GM12873 (cell line): ENCODE results near the gene ZNF674.

Experiments used
- TF ChIP-seq, protein P1 (sequence below): IDR thresholded peaks from 2 replicates; pipeline ENCODE4 v1.5.1; 2012; ENCODE audit warnings: low read depth, mild to moderate bottlenecking, moderate library complexity, low read length, control low read depth; ENCODE audit not compliant: insufficient read depth; ENCODE audit errors: missing control alignments

Gene ZNF674

DNA sequence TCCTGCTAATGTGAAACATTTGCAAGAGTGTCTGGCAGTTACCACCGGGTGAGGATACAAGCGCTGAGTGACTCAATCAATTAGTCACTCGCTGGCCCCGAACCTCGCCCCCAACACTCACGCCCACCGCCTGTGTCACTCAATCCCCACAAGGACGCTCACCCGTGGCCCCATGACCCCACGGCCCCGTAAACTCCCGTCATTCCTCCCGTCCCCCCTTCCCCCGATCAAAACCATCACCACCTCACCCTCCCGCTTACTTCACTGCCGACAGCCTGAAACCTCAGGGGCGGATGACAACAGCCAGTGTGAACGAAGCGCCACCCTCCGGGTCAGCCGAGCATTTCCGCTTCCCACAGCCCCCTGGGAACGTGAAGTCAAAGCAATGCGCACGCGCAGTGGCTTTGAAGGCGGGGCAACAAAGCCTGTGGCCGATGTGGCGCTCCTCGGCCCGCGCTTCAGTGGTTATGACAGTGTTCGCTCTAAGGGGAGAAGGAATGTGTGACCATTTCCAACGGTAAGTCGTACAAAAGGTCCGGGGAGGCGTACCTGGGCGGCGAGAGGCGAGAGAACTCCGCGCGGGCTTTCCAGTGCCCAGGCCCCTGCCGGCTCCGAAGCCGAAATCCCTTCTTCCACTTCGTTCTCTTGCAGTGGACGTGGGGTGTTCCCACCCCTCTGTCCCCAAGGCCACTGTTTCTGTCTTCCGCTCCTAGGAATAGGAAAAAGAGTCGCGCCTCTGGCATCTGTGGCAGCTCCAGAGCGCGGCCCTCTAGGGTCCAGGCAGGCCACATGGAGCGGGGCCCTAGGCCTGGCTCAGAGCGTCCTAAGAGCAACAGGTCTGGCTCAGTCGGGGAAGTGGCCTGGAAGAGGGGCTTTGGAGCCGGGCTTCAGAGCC is at the start of gene ZNF674:
ZNF674 (minus strand) TSS at position 311 of the 895 bp plus-strand sequence. CDS start 3,334 bp downstream, outside the sequence.
- TF ChIP-seq, protein P1, sequence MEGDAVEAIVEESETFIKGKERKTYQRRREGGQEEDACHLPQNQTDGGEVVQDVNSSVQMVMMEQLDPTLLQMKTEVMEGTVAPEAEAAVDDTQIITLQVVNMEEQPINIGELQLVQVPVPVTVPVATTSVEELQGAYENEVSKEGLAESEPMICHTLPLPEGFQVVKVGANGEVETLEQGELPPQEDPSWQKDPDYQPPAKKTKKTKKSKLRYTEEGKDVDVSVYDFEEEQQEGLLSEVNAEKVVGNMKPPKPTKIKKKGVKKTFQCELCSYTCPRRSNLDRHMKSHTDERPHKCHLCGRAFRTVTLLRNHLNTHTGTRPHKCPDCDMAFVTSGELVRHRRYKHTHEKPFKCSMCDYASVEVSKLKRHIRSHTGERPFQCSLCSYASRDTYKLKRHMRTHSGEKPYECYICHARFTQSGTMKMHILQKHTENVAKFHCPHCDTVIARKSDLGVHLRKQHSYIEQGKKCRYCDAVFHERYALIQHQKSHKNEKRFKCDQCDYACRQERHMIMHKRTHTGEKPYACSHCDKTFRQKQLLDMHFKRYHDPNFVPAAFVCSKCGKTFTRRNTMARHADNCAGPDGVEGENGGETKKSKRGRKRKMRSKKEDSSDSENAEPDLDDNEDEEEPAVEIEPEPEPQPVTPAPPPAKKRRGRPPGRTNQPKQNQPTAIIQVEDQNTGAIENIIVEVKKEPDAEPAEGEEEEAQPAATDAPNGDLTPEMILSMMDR: peak; percentile 49

DNA sequence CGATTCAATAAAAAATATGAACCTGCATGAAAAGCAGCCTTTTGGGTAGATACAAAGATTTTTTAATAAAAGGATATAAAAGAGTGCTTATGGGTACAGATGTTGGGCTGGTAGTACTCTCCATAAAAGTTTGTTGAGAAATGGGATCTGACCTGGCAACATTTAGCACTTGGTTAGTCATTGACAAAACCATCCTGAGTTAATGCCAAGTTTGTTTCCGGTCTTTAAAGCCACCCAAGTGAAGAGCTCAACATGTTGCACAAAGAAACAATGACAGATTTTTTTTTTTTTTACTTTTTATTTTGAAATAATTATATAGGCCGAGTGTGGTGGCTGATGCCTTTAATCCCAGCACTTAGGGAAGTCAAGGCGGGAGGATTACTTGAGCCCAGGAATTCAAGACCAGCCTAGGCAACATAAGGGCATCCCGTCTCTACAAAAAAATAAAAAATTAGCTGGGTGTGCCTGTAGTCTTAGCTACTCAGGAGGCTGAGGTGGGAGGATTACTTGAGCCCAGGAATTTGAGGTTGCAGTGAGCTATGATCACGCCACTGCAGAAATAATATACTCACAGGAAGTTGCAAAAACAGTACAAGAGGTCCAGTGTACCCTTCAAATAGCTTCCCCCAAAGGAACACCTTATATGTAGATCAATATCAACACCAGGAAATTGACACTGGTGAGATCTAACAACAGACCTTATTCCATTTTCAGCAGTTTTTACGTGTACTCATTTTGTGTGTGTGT is 44.9 kb upstream of the ZNF674 start:
- TF ChIP-seq, protein P1: no peak

DNA sequence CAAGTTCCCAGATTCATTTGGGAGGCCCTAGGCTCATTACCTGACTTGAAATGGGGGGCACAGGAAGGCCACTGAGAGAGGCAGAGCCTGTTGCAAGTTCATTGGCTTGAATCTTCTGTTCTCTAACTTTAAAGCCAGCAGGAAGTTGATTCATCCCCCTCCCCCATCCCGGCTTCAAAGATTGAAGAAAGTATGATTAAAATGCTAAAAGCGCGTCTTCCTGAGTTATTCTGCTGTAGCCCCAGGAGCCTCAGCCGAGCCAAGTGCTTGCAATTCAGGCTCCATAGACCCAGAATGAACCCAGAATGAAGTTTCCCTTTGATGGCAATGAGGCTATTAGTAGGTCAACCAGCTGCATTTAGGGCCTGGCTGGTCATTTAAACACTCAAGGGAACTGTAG is 43.0 kb upstream of the ZNF674 start:
- TF ChIP-seq, protein P1: no peak

DNA sequence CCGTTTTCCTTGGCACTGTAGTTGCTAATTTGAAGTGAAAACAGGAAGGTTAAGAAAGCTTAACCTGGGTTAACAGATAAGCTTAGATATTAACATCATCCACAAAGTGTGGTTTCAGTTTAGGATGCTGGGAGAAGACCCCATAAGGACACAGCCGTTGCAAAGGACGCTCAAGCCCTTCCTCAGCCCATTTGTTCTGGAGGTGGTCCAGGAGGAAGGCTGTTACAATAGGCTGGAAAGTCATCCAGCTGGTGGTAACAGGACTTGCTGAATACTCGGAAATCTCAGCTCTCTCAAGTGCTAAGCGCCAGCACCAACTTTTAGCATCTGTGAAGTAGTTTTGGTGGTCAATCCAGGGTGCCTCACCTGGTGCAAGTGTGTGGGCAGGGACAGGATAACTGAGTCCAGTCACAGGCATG is 42.5 kb upstream of the ZNF674 start:
- TF ChIP-seq, protein P1: no peak

DNA sequence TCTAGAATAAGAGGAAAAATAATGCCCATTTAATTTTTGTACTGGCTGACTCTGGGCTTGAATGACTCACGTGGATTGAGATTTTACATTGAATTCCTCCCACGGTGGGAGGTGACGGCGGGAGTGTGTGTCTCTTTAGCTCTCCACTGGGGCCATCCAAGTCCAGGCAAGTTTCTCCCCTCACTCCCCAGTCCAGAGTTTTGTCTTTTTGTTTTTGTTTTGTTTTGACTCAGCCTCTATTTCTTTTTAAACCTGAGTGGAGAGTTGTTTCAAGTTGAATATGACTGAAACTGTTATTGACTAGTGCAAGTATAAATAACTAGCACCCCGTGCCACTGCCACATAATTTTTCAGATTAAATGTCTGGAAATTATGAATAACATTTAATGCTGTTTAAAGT is 41.9 kb upstream of the ZNF674 start:
- TF ChIP-seq, protein P1: no peak

DNA sequence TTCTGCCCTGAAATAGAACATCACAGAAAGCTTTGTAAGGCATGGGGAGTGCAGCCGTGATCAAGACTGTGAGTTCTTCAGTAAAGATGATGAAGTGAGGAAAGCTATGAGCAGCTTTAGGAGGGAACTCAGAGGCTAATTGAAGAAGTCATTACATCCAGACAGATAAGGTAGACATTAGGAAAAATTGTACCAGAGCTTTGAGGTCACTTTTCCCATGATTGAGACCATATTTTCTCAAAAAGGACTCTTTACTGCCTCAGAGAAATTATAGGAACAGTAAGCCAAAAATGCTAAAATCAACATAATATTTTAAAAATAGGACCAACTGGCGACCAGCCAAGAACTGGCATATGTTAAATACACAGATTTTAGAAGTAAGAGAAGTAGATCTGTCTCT is 39.5 kb upstream of the ZNF674 start:
- TF ChIP-seq, protein P1: no peak

DNA sequence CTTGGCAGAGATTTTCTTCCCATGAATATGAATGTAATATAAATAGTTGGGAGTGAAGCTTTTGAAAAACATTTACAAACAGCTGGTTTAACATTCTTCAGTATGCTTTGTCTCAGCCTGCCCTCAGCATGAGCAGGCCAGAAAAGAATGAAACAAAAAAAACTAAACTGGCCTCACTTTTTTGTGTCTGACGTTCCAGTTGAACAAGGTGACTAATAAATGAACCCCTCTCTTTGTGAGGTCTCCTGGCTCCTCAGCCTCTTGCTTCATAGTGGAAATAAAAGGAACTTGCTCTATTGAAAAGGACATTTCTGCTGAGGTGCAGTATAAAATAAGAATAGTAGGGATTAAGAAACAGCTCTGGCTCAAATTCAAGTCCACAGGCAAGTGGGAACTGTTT is 37.7 kb upstream of the ZNF674 start:
- TF ChIP-seq, protein P1: no peak
